Measurements from ENCODE around the gene TEX55.

The TEX55 gene

GRCh38 chr3:119161240-119161639, 15.3 kb downstream of the TEX55 start:
- DNase-seq, result no peak

DNA sequence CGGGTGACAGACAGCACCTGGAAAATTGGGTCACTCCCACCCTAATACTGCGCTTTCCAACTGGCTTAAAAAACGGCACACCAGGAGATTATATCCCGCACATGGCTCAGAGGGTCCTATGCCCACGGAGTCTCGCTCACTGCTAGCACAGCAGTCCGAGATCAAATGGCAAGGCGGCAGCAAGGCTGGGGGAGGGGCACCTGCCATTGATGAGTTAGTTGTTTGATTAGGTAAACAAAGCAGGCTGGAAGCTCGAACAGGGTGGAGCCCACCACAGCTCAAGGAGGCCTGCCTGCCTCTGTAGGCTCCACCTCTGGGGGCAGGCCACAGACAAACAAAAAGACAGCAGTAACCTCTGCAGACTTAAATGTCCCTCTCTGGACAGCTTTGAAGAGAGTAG, 18.8 kb downstream of the TEX55 start:
- DNase-seq, result peak in 1 of 2 experiments; percentile 25

DNA sequence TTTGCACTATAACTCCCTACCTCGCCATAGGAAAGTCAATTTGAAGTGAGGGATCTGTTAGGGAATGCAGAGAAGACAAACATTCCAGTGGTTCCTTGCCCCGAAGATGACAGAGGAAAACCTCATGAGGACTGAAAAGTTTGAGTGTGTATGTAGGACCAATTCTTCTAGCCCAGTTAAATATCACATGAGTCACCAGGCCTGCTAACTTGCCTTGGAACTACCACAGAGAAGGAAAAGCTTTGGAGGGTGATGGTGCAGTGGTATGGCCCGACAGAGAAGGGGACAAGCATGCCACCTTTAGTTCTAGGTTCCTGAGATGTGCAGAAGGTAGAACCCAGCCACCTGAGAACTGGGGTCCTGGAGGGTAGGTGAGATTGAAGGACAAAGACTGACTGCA, 24.9 kb downstream of the TEX55 start:
- no peak for DNase-seq

GRCh38 chr3:119173325-119173724, 27.4 kb downstream of the TEX55 start, which contains the start of gene UPK1B:
Gene UPK1B, plus strand, starts transcription at chr3:119173598. Its CDS starts 13,144 bp downstream, at chr3:119186742.
- DNase-seq, result no peak

DNA sequence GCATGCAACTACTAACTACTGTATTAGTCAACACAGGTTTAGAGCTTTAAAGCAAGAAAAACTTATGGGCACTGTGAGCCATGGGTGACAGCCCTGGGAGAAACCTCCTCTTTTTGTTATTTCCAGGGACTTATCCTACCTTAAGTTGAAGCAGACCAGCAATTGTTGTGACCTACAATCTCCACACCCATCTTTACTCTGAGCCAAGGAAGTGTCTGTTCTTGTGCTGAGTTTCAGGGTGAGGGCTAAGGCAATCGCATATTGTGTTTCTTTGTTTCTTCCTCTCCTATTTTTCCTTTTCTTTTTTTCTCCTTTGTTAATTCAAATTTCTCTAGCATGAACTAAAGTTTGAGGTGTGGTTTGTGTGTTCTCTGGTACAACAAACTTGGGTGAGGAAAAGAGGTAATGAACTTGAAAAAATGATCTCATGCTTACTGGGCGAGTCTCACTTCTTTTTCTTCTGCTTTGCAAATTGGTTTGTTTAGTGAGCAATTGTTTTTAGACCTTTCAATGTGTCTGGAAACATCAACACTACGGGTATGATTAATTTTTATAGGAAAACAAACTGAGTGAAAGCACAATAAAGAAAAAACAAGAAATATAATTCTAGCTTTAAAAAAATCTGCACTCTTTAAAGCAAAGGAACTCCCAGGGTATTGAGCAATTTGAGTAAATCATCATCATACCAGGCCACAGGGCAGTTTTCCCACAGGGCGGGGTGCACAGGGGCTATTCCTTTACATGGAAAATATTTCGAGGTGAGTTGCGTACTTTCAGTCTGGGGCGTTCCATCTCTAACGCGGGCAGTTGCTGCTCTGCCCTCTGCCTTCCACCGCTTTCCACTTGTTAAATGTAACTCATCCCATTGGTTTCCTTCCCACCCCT, 30.1 kb downstream of the TEX55 start:
- DNase-seq, result no peak

GRCh38 chr3:119176778-119177177, 30.8 kb downstream of the TEX55 start:
- no peak for DNase-seq

GRCh38 chr3:119177321-119177720, 31.4 kb downstream of the TEX55 start:
- no peak for DNase-seq

DNA sequence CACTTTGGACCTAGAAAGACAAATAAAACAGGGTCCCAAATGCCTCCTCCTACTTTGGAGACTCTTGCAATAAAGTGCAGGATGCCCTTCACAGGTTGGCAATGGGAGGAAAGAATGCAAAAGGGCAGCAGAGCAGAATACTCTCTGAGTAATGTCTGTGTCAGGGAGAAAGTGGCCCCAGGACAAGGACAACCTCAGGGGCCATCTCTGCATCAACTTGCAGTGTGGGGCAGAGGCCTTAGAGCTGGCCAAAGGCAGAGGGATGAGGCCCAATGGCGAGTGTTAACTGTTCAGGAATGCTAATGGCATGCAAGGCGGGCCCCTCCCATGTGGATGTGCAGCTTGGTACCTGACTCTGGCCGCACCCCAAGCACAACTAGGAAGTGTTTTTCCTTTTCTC, 35.8 kb downstream of the TEX55 start:
- no peak for DNase-seq

GRCh38 chr3:119184111-119184510, 38.1 kb downstream of the TEX55 start:
- DNase-seq, result no peak

- DNase-seq, result no peak
Measured at GRCh38 chr3:119184796-119185570, 39.0 kb downstream of the TEX55 start.

DNA sequence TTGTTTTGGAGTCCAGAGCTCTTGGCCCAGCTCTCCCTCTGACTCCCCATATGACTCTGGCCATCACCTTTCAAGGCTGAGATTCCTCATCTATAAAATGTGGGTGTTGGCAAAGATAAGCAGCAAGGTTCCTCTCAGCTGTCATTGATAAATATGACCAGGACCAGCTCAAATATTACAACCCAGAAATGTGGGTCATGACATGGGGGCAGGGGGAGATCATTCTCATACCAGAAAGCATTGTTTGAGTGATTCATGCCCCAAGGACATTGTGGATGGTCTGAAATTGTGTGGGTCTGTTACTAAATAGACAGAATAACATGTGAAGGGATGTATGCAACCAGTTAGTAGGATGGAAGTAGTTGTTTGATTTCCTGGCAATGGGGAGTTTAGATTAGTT, 41.3 kb downstream of the TEX55 start:
- DNase-seq, result no peak

DNA sequence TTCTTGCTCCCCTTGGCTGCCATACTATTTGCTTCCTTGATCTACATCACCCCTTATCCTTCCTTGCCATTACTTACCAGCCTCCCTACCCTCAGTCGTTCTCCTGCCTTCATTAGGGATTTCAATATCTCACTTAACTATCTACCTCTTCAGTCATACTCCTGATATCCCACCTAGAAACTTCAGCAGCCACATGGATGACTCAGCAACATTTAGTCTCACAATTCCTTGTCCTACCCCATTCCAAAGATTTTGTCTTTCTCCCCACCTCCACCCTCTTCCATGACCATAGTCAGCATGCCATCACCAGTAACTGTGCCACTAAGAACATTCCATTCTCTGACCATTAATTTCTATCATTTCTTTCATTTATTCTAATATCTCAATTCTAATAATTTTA, 45.8 kb downstream of the TEX55 start:
- no peak for DNase-seq

GRCh38 chr3:119194237-119195150, 48.5 kb downstream of the TEX55 start:
- no peak for DNase-seq

- DNase-seq, result no peak
Measured at GRCh38 chr3:119195151-119195476, 49.1 kb downstream of the TEX55 start.

DNA sequence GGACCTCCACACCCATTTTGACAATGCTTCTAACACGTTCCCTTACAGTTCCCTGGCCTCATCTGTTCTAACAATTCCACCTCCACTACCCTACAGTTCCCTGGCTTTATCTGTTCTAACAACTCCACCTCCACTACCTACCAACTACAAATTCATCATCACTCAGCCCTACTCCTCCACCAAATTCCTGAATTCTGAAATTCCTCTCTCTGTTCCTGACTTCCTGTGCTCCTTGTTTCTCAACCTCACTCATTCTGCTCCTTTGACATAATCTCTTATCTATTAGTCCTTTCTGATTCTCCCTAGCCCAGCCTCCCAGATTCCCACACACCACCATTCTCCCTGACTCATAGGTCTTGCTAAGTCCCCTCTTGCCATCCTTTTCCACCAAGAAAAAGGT, 49.9 kb downstream of the TEX55 start:
- DNase-seq, result no peak
